Mucosa of descending colon (tissue), 3 donors: ENCODE measurements around the gene FBXO45. TPM values are rescaled to one million over a fixed set of nuclear protein-coding genes. Genes with fewer than 3 reads are reported as not detected.
A peak's percentile ranks its signal among the peaks of the same experiment; 100 is the strongest.

Experiments
- ATAC-seq: fragments of 200-7000 bp; cut with Tn5 transposase; one replicate; pipeline ENCODE4 v1.9.1; 2020; ENCODE audit warnings: mild to moderate bottlenecking, moderate library complexity
- DNase-seq, 3 donors: peaks; one replicate each; pipeline ENCODE4 v3.0.0-alpha.2; 2020
- H3K36me3 ChIP-seq: fragments of 200-600 bp; one replicate; pipeline ENCODE4 v1.8.0; 2021; ENCODE audit warnings: low read depth, mild to moderate bottlenecking
- H3K4me1 ChIP-seq: fragments of 200-600 bp; one replicate; pipeline ENCODE4 v1.8.0; 2021; ENCODE audit warnings: low read depth, mild to moderate bottlenecking
- H3K4me3 ChIP-seq: fragments of 200-600 bp; one replicate; pipeline ENCODE4 v1.8.0; 2021; ENCODE audit warnings: mild to moderate bottlenecking
- H3K9me3 ChIP-seq: fragments of 200-600 bp; one replicate; pipeline ENCODE4 v1.8.0; 2021; ENCODE audit warnings: mild to moderate bottlenecking
- intact Hi-C, 2 donors: fragments of 100-400 bp; cut with DNase I in 1 of 2; cut with micrococcal nuclease in 1 of 2; formaldehyde crosslinking; loops; one replicate each; pipeline versions ENCODE4 v1.11.0 to v1.11.1; 2022; cut with DNase I, micrococcal nuclease
- total RNA-seq, 3 donors: library from RNA; stranded (reverse); fragmentation: NEBNext Ultra II Directional in 2 of 3; extraction: Animal tissue kit (Norgen Biotek cat#: 25700) in 2 of 3; gene quantifications; one replicate each; pipeline versions ENCODE4 v1.2.1 to v1.2.4, GENCODE V29; 2021 to 2023
- TF ChIP-seq, protein P1 (sequence below): fragments of 200-600 bp; IDR thresholded peaks from one replicate; pipeline ENCODE4 v1.8.0; 2022; ENCODE audit warnings: antibody characterized with exemption, mild to moderate bottlenecking
- donor health status: DM: no; HTN: no; CAD: no; lungs with moderate emphysema.
- donor health status: DM: no; HTN: no; CAD: no.
- donor health status: DM: no; HTN: yes; CAD: no.

FBXO45 gene
- total RNA-seq, 3 donors from 2014 or later: 7.5 to 12.7 (median 9.9) TPM

DNA sequence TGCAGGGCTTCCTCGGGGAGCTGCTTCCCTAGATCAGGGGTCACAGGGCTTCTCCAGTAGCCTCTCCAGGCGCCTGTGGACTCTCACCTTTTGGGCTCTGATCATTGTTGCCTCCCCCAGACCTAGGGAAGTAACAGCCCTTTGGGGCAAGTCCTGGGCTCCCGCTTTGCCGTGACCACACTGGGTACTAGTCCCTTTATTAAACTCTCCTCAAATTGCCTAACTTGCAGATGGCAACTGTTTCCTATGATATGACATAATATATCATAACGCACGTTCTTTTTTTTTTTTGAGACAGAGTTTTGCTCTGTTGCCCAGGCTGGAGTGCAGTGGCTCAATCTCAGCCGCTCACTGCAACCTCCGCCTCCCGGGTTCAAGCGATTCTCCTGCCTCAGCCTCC is 53.2 kb downstream of the FBXO45 start:
- intact Hi-C loops: no loop called here
- Histone ChIP-seq H3K4me1 (no peaks in the 10 kb centered on the region), H3K4me3 (no peak overlapping the region), H3K36me3 (no peaks in the 10 kb centered on the region), H3K9me3 (no peaks in the 10 kb centered on the region)
- ATAC-seq (no peak), DNase-seq (no peak)
- TF ChIP-seq, protein P1, sequence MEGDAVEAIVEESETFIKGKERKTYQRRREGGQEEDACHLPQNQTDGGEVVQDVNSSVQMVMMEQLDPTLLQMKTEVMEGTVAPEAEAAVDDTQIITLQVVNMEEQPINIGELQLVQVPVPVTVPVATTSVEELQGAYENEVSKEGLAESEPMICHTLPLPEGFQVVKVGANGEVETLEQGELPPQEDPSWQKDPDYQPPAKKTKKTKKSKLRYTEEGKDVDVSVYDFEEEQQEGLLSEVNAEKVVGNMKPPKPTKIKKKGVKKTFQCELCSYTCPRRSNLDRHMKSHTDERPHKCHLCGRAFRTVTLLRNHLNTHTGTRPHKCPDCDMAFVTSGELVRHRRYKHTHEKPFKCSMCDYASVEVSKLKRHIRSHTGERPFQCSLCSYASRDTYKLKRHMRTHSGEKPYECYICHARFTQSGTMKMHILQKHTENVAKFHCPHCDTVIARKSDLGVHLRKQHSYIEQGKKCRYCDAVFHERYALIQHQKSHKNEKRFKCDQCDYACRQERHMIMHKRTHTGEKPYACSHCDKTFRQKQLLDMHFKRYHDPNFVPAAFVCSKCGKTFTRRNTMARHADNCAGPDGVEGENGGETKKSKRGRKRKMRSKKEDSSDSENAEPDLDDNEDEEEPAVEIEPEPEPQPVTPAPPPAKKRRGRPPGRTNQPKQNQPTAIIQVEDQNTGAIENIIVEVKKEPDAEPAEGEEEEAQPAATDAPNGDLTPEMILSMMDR: no peak

DNA sequence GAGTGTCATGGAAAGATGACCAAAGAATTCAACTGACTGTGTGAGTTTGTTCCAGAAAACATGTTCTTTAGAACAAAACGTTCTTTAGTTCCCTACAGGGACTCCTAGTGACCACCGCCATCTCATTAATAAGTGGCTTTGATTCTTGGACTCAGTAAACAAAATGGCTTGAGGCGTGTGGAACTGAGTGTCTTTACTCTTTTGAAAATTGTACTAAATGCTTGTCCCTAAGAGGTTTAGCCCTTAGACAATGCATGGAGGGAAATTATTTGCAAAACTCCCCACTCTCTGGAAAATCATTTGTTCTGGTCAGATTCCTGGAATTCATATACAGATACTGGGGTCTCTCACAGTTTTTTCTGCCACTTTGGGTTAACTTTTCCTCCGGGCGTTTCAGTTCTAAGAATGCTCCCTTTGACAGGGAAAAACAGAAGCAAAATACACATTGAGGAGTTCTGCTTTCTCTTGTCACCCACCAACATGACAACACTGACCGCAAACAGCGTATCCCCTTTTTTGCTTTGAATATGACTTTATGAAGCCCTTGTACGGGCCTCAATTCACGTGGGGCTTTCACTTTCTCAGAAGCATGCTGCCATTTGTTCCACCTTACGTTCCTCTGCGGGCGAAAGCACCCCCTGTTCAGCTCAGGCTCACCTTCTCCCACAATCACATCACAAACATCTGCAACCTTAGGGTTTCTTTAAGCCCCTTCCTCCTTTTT is 55.8 kb downstream of the FBXO45 start:
- TF ChIP-seq, protein P1: no peak
- DNase-seq (peak in 1 of 3 donors; percentile 38), ATAC-seq (peak; percentile 57)
- H3K4me1 ChIP-seq: no peaks in the 10 kb centered on the region
- H3K4me3 ChIP-seq: no peak overlapping the region
- H3K36me3 ChIP-seq: no peaks in the 10 kb centered on the region
- intact Hi-C loops: no loop called here
- H3K9me3 ChIP-seq: no peaks in the 10 kb centered on the region

DNA sequence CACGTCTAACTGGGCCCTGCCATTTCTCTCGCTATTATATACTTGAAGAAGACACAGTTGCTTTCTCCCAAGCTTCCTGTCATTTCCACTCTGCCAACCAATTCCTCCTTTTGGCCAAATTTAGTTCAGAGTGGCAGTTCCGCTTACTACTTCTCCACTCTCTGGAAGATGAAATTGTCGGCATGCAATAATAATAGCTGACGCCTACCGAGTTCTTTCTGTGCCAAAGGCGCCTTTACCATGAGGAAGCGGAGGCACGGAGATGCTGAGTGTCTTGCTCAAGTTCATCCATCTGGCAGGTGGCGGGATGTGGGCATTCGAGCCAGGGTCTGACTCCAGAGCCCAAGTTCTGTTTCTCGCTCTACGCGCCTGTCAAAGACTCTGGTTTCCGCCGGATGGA is 56.4 kb downstream of the FBXO45 start:
- peak; percentile 18 for ATAC-seq
- TF ChIP-seq, protein P1: no peak
- H3K9me3 ChIP-seq: no peaks in the 10 kb centered on the region
- peak in 1 of 3 donors; percentile 56 for DNase-seq
- intact Hi-C loops: no loop called here
- H3K4me1 ChIP-seq: peaks cover 5% of the 10 kb centered on the region
- no peak overlapping the region for H3K4me3 ChIP-seq
- H3K36me3 ChIP-seq: no peaks in the 10 kb centered on the region

DNA sequence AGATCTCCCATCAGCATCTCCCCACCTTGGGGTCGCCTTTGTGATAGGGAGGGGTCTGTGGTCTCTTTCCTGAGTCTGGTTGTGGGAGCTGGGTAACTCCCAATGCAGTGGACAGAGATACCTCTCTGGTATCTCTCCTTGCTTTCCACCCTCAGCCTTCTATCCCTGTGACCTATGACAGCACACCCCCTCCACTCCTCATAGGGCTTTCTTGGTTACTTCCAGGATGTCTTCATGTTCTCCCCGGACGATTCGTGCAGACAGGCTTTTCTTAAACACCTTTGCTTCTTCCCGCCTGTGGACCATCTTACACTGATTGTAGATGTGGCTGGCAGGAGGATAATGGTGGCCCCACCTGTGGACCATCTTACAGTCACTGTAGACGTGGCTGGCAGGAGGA is 56.9 kb downstream of the FBXO45 start:
- Histone ChIP-seq H3K4me3 (no peak overlapping the region), H3K36me3 (no peaks in the 10 kb centered on the region), H3K4me1 (peaks cover 5% of the 10 kb centered on the region), H3K9me3 (no peaks in the 10 kb centered on the region)
- intact Hi-C loops: no loop called here
- TF ChIP-seq, protein P1: no peak
- DNase-seq (no peak), ATAC-seq (no peak)

DNA sequence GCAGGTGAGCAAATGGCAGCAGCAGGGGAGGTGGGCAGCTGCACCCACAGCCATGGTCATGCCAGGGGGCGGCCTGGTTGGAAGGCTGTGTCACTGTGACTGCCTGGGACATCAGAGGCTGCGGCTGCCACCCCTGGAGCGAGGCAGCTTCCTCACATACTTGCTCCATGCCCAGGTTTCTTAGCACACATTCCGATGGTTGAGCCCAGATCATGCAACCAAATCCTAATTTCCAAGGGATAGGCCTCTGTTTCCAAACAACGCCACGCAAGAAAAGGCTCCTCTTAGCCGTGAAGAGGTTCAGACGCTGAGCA is 59.4 kb downstream of the FBXO45 start:
- DNase-seq (no peak), ATAC-seq (no peak)
- TF ChIP-seq, protein P1: no peak
- intact Hi-C loops: no loop called here
- H3K9me3 ChIP-seq: no peaks in the 10 kb centered on the region
- no peaks in the 10 kb centered on the region for H3K36me3 ChIP-seq
- H3K4me1 ChIP-seq: peaks cover 11% of the 10 kb centered on the region
- no peak overlapping the region for H3K4me3 ChIP-seq

DNA sequence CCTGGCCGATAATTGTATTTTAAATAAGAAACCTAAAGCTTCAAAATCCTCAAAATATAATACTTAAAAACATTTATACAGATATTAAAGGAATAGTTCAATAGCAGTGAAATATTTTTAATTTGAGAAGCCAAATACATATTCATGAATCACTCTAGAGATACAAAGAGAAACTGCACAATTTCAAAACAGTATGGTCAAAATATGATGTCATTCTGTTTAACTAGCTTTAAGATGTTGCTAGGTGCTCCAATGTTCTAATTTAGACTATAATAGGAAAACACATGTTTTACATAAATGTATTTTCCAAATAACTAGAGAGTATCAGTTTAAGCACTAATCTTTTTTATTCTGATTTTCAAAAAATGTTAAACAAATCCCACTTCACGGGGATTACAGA is 60.8 kb downstream of the FBXO45 start:
- Histone ChIP-seq H3K4me1 (peaks cover 11% of the 10 kb centered on the region), H3K9me3 (no peaks in the 10 kb centered on the region), H3K36me3 (no peaks in the 10 kb centered on the region), H3K4me3 (no peak overlapping the region)
- no peak for DNase-seq
- TF ChIP-seq, protein P1: no peak
- intact Hi-C loops: no loop called here
- ATAC-seq: no peak
